SK-N-SH (cell line): Measurements from ENCODE around the gene C18orf32. TPM values are rescaled to one million over a fixed set of nuclear protein-coding genes. Genes with fewer than 3 reads are reported as not detected.

Experiments used
- CTCF ChIA-PET: fragments of 300-600, 350-600 bp; formaldehyde crosslinking; extraction: SDS; loops from one replicate; lab custom pipeline; 2021; lab: Yijun Ruan, JAX
- POLR2A ChIA-PET: fragments of 350-600 bp; sonication (Branson Sonifier 250); formaldehyde crosslinking; extraction: SDS; loops from one replicate; lab custom pipeline; 2020; ENCODE audit warnings: antibody characterized with exemption, inconsistent platforms; lab: Yijun Ruan, JAX
- DNase-seq: peaks from one replicate; pipeline ENCODE4 v3.0.0; 2012
- H2AFZ ChIP-seq: fragments of 200-600 bp; sonication (generic); 2 replicates; pipeline ENCODE4 v1.8.1; 2016; ENCODE audit warnings: antibody characterized with exemption, mild to moderate bottlenecking, low read depth
- H3F3A ChIP-seq: fragments of 200-600 bp; sonication (generic); replicated peaks from 2 replicates; pipeline ENCODE3; 2016; ENCODE audit warnings: antibody characterized with exemption, mild to moderate bottlenecking; ENCODE audit not compliant: insufficient read depth
- H3K27ac ChIP-seq, 2 experiments: fragments of 200-500 bp in 1 of 2; fragments of 200-600 bp in 1 of 2; sonication (Bioruptor generic) in 1 of 2; sonication (generic), shearing (Covaris generic) in 1 of 2; 2 replicates each; pipeline versions ENCODE4 v1.5.1 to v1.6.1; 2014 to 2016; ENCODE audit warnings: low read depth in 2 of 2, inconsistent platforms in 1 of 2, low read length in 1 of 2, mild to moderate bottlenecking in 1 of 2, mixed read lengths in 1 of 2
- H3K27me3 ChIP-seq: fragments of 200-600 bp; sonication (generic), shearing (Covaris generic); 2 replicates; pipeline ENCODE4 v1.6.1; 2016; ENCODE audit warnings: mixed run types; ENCODE audit not compliant: insufficient read depth
- H3K36me3 ChIP-seq, 2 experiments: fragments of 200-500 bp in 1 of 2; fragments of 200-600 bp in 1 of 2; sonication (Bioruptor generic) in 1 of 2; sonication (generic) in 1 of 2; replicated peaks in 1 of 2; 2 replicates each; pipeline versions ENCODE3 to v1.5.1; 2014 to 2016; ENCODE audit warnings: low read length in 1 of 2, mild to moderate bottlenecking in 1 of 2; ENCODE audit not compliant: insufficient read depth in 2 of 2, control insufficient read depth in 1 of 2
- H3K4me1 ChIP-seq, 2 experiments: fragments of 200-500 bp in 1 of 2; fragments of 200-600 bp in 1 of 2; sonication (Bioruptor generic) in 1 of 2; sonication (generic), shearing (Covaris generic) in 1 of 2; 2 replicates each; pipeline versions ENCODE4 v1.5.1 to v1.6.1; 2014 to 2016; ENCODE audit warnings: low read depth in 1 of 2, low read length in 1 of 2, mixed run types in 1 of 2; ENCODE audit not compliant: insufficient read depth in 2 of 2, control insufficient read depth in 1 of 2
- H3K4me2 ChIP-seq: fragments of 200-600 bp; sonication (generic), shearing (Covaris generic); 2 replicates; pipeline ENCODE4 v1.6.1; 2017; ENCODE audit warnings: mixed run types
- H3K4me3 ChIP-seq, 2 experiments: fragments of 200-500 bp in 1 of 2; fragments of 200-600 bp in 1 of 2; sonication (Bioruptor generic) in 1 of 2; sonication (generic), shearing (Covaris generic) in 1 of 2; 2 replicates each; pipeline versions ENCODE4 v1.5.1 to v1.8.1; 2014 to 2016; ENCODE audit warnings: low read depth in 2 of 2, inconsistent platforms in 1 of 2, low read length in 1 of 2, mild to moderate bottlenecking in 1 of 2, mixed read lengths in 1 of 2, moderate library complexity in 1 of 2
- H3K79me2 ChIP-seq: fragments of 200-600 bp; sonication (generic); 2 replicates; pipeline ENCODE4 v1.8.1; 2017; ENCODE audit warnings: mild to moderate bottlenecking; ENCODE audit not compliant: insufficient read depth
- H3K9ac ChIP-seq: fragments of 200-600 bp; sonication (generic); 2 replicates; pipeline ENCODE4 v1.6.1; 2017; ENCODE audit warnings: mixed run types
- H3K9me2 ChIP-seq: fragments of 200-600 bp; sonication (generic); 2 replicates; pipeline ENCODE4 v1.6.1; 2017; ENCODE audit warnings: mixed run types
- H3K9me3 ChIP-seq: fragments of 200-600 bp; sonication (generic); 2 replicates; pipeline ENCODE4 v1.6.1; 2017; ENCODE audit warnings: mixed run types, mild to moderate bottlenecking, moderate library complexity
- H4K20me1 ChIP-seq: fragments of 200-600 bp; sonication (generic); 2 replicates; pipeline ENCODE4 v1.6.1; 2017; ENCODE audit warnings: mild to moderate bottlenecking, mixed run types; ENCODE audit not compliant: insufficient read depth
- CHD2 ChIP-seq: fragments of 150-350 bp; IDR thresholded peaks from 2 replicates; pipeline ENCODE4 v1.6.1; 2018; ENCODE audit warnings: low read length; ENCODE audit not compliant: partially characterized antibody
- CTCF ChIP-seq: fragments of 200-600 bp; sonication (generic); IDR thresholded peaks from 2 replicates; pipeline ENCODE4 v1.6.1; 2017; ENCODE audit warnings: antibody characterized with exemption, mild to moderate bottlenecking, moderate library complexity
- FOXJ3 ChIP-seq: sonication (generic); formaldehyde crosslinking; IDR thresholded peaks from 2 replicates; pipeline ENCODE4 v1.5.1; 2020; ENCODE audit warnings: mild to moderate bottlenecking, missing genetic modification reagents
- FOXM1 ChIP-seq: IDR thresholded peaks from 2 replicates; pipeline ENCODE4 v1.4.0; 2012; ENCODE audit warnings: low read depth, mild to moderate bottlenecking
- JUND ChIP-seq: IDR thresholded peaks from 2 replicates; pipeline ENCODE4 v1.4.0; 2012
- MEF2A ChIP-seq: IDR thresholded peaks from 2 replicates; pipeline ENCODE4 v1.4.0; 2012; ENCODE audit warnings: low read depth, borderline replicate concordance
- MXI1 ChIP-seq: IDR thresholded peaks from 2 replicates; pipeline ENCODE4 v1.6.1; 2012; ENCODE audit warnings: mild to moderate bottlenecking, low read depth, low read length, improper control_type of control experiment
- NFIC ChIP-seq: IDR thresholded peaks from 2 replicates; pipeline ENCODE4 v1.4.0; 2012; ENCODE audit warnings: borderline replicate concordance
- NRF1 ChIP-seq: IDR thresholded peaks from 2 replicates; pipeline ENCODE4 v1.6.1; 2012; ENCODE audit warnings: low read depth, mild to moderate bottlenecking, low read length
- RAD21 ChIP-seq: IDR thresholded peaks from 2 replicates; pipeline ENCODE4 v1.6.1; 2012; ENCODE audit warnings: mild to moderate bottlenecking, low read length
- RCOR1 ChIP-seq: fragments of 150-350 bp; IDR thresholded peaks from 2 replicates; pipeline ENCODE4 v1.6.1; 2017; ENCODE audit warnings: antibody characterized with exemption, low read length
- RFX5 ChIP-seq: IDR thresholded peaks from 2 replicates; pipeline ENCODE4 v1.6.1; 2012; ENCODE audit warnings: mild to moderate bottlenecking, improper control_type of control experiment, low read length
- RXRA ChIP-seq: IDR thresholded peaks from 2 replicates; pipeline ENCODE4 v1.4.0; 2012; ENCODE audit warnings: low read depth, mild to moderate bottlenecking, borderline replicate concordance
- SIN3A ChIP-seq: IDR thresholded peaks from 2 replicates; pipeline ENCODE4 v1.6.1; 2012; ENCODE audit warnings: low read depth, mild to moderate bottlenecking, low read length, moderate library complexity, borderline replicate concordance
- TCF12 ChIP-seq: IDR thresholded peaks from 2 replicates; pipeline ENCODE4 v1.4.0; 2012
- YY1 ChIP-seq: IDR thresholded peaks from 2 replicates; pipeline ENCODE4 v1.4.0; 2012; ENCODE audit warnings: low read depth, mild to moderate bottlenecking
- WGBS: methylation state at CpG from one replicate; pipeline ENCODE4 v1.1.6; 2017; ENCODE audit warnings: low lambda C conversion rate; 5-methylcytosine and 5-hydroxymethylcytosine counted together
- polyA plus RNA-seq, 3 experiments: library from polyadenylated mRNA; depleted of rRNA; stranded (reverse); fragments of >200 nt; gene quantifications; 2 replicates each; pipeline ENCODE4 v1.2.3, GENCODE V29; 2012
- TF ChIP-seq, protein P1 (sequence below): IDR thresholded peaks from 2 replicates; pipeline ENCODE4 v1.4.0; 2012; ENCODE audit warnings: low read depth

C18orf32 gene
- polyA plus RNA-seq, 1 of the 3 experiments (the other 2 are of a cell fraction), result 29.4 TPM

DNA sequence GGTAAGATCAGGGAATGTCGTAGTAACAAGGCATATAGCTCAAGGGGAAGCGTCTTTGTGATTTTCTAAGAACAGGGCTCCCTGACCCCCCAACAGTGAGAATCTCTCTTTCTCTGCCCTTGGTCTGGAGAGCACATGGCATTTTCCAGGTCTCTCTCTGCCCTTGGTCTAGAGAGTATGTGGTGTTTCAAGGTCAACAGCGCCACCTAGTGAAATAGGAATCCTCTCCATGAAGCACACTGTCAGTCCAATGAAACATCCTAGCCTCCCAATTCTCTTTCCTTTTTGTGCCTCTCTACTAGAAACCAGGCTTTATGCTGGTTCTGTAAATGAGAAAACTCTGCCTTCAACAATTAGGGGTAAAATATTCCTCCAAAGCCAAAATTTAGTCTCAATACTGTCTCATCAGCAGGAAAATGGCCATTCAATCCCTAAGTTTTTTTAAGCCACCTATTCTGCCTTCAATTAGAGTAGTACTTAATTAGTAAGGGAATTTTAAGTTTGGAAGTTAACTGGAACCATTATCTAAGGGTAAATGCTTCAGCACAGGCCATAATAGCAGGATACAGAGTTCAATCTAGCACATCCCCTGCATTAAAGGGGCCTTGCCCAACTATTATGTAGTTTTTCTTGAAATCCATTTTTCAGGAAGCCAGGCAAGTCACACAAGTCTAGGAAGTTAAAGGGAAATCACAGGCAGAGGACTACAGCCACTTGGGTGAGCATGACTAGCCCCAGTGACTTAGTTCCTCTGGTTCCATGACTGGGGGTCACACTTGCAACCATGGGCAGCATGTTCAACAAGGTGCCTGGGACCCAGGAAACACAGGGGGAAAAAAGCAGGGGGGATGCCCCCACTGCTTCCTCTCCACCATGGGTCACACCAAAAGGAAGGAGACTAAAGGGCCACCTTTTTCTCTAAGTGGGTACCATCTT is 39.0 kb downstream of the C18orf32 start:
- Histone ChIP-seq H3F3A (peaks cover 9% of the 10 kb centered on the region), H2AFZ (no peak overlapping the region), H3K79me2 (peaks cover 23% of the 10 kb centered on the region), H3K36me3 (peaks cover 0 to 24% of the 10 kb centered on the region in 2 experiments), H3K4me3 (no peak overlapping the region), H3K9me2 (no peaks in the 10 kb centered on the region), H3K27ac (no peak overlapping the region), H3K4me2 (no peak overlapping the region), H4K20me1 (no peaks in the 10 kb centered on the region), H3K9ac (no peak overlapping the region), H3K4me1 (no peaks in the 10 kb centered on the region; a peak in 1 of 4 replicates), H3K27me3 (no peaks in the 10 kb centered on the region), H3K9me3 (peaks cover 15% of the 10 kb centered on the region)
- POLR2A ChIA-PET, result no interaction called here
- peak; percentile 22 for DNase-seq
- CTCF ChIA-PET, result interaction anchor here (1.5 kb wide), 1 partner anchor 11 kb away, joined by 6 read pairs; no protein-coding TSS in a partner anchor
- peak; percentile 46 for TF ChIP-seq RAD21
- TF ChIP-seq NFIC, result no peak
- no peak for TF ChIP-seq MXI1
- peak; percentile 61 for TF ChIP-seq CTCF
- TF ChIP-seq JUND, result no peak
- no peak for TF ChIP-seq RFX5
- 69% methylated on average over 3 of the region's 3 CpGs for WGBS

- Histone ChIP-seq H3K4me3 (no peak overlapping the region), H4K20me1 (no peaks in the 10 kb centered on the region), H3K79me2 (peaks cover 23% of the 10 kb centered on the region), H3K9me3 (peaks cover 15% of the 10 kb centered on the region), H3K36me3 (peaks cover 0 to 16% of the 10 kb centered on the region in 2 experiments), H3K4me1 (no peaks in the 10 kb centered on the region; a peak in 1 of 4 replicates), H3F3A (peaks cover 9% of the 10 kb centered on the region), H3K9me2 (no peaks in the 10 kb centered on the region), H3K27ac (no peak overlapping the region), H3K27me3 (no peaks in the 10 kb centered on the region), H3K4me2 (no peak overlapping the region), H2AFZ (no peak overlapping the region), H3K9ac (no peak overlapping the region)
- DNase-seq, result no peak
- ChIA-PET CTCF (interaction anchor here (0.6 to 0.9 kb wide), 2 partner anchors 31 to 910 kb away, joined by 3 read pairs; no protein-coding TSS in a partner anchor), POLR2A (no interaction called here)
- 97% methylated on average over 5 of the region's 5 CpGs for WGBS
- TF ChIP-seq, protein P1, sequence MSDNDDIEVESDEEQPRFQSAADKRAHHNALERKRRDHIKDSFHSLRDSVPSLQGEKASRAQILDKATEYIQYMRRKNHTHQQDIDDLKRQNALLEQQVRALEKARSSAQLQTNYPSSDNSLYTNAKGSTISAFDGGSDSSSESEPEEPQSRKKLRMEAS, result no peak
- TF ChIP-seq RXRA (no peak), RFX5 (no peak), NRF1 (no peak), CHD2 (no peak), SIN3A (no peak), MXI1 (no peak), TCF12 (no peak), FOXJ3 (no peak), CTCF (no peak), RCOR1 (no peak), FOXM1 (no peak), MEF2A (no peak), YY1 (no peak), NFIC (no peak)
Observed at GRCh38 chr18:49446481-49446880, 40.6 kb downstream of the C18orf32 start.
